ENCODE measurements around the gene RNPEPL1. TPM values are rescaled to one million over a fixed set of nuclear protein-coding genes. Genes with fewer than 3 reads are reported as not detected.

RNPEPL1 gene
- total RNA-seq, 1 experiment from 2014 or later: 31.5 TPM

DNA sequence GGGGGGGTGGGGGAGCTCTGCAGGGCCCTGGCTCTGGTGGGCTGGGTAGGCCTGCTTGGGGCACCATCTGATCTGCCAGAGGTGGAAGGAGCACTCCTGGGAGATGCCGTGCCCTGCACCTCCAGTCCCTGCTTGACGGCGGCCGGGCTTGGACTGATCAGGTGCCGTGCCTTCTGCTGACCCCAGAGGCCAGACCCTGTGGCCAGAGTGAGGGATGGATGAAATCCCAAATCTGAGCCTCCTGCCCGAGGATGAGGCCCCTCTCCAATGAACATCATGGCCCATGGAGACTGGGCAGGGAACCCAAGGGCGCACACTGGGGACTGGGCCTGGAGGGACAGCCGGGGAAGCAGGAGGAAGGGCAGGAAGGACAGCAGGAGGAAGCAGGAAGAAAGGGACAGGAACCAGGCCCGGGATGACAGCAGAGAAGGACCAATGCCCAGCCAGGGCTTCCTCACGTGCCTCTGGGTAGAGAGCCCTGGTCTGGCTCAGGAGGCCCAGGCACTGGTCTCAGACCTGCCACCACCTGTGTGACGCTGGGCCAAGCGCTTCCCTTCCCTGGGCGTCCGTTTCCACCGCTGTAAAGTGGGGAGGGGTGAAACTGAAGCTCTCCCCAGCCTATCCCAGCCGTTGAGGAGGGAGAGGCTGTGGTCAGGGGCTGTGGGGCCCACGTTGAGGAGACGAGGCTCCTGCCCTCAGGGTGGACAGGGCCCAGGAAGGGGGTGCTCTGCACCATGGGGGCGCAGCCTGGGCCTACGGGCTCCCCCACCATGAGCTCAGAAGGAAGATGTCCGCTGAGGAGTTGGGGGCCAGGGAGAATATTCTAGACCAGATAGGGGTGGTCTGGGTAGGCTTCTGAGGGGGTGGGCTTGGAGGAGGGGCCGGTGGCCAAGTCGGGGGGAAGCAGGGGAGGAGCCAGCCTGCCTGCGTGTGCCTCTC is 56.0 kb downstream of the RNPEPL1 start:
- TF ChIP-seq, protein P1, sequence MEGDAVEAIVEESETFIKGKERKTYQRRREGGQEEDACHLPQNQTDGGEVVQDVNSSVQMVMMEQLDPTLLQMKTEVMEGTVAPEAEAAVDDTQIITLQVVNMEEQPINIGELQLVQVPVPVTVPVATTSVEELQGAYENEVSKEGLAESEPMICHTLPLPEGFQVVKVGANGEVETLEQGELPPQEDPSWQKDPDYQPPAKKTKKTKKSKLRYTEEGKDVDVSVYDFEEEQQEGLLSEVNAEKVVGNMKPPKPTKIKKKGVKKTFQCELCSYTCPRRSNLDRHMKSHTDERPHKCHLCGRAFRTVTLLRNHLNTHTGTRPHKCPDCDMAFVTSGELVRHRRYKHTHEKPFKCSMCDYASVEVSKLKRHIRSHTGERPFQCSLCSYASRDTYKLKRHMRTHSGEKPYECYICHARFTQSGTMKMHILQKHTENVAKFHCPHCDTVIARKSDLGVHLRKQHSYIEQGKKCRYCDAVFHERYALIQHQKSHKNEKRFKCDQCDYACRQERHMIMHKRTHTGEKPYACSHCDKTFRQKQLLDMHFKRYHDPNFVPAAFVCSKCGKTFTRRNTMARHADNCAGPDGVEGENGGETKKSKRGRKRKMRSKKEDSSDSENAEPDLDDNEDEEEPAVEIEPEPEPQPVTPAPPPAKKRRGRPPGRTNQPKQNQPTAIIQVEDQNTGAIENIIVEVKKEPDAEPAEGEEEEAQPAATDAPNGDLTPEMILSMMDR (IDR thresholded peaks at IDR 0.05; ENCODE audit: unreplicated experiment): no peak
- no peaks in the 10 kb centered on the region for H3K4me1 Mint-ChIP-seq (ENCODE audit: insufficient read depth, unreplicated experiment)
- H3K36me3 Mint-ChIP-seq (ENCODE audit: insufficient read depth, unreplicated experiment): no peaks in the 10 kb centered on the region
- no peaks in the 10 kb centered on the region for H3K9me3 Mint-ChIP-seq (ENCODE audit: unreplicated experiment)
- no peaks in the 10 kb centered on the region for H3K27me3 Mint-ChIP-seq (ENCODE audit: insufficient read depth, unreplicated experiment)
- DNase-seq (ENCODE audit: unreplicated experiment): no peak
- BruUV-seq (replicated peaks): no TSS peak
- intact Hi-C loops (cut with micrococcal nuclease): no loop called here
- no peak overlapping the region for H3K27ac Mint-ChIP-seq (ENCODE audit: low read depth, unreplicated experiment)
- CTCF ChIA-PET: interaction anchor here (0.6 kb wide), 1 partner anchor 67 kb away, joined by 3 read pairs; no protein-coding TSS in a partner anchor
- no peak overlapping the region for H3K4me3 Mint-ChIP-seq (ENCODE audit: unreplicated experiment)
- POLR2A ChIA-PET: no interaction called here

DNA sequence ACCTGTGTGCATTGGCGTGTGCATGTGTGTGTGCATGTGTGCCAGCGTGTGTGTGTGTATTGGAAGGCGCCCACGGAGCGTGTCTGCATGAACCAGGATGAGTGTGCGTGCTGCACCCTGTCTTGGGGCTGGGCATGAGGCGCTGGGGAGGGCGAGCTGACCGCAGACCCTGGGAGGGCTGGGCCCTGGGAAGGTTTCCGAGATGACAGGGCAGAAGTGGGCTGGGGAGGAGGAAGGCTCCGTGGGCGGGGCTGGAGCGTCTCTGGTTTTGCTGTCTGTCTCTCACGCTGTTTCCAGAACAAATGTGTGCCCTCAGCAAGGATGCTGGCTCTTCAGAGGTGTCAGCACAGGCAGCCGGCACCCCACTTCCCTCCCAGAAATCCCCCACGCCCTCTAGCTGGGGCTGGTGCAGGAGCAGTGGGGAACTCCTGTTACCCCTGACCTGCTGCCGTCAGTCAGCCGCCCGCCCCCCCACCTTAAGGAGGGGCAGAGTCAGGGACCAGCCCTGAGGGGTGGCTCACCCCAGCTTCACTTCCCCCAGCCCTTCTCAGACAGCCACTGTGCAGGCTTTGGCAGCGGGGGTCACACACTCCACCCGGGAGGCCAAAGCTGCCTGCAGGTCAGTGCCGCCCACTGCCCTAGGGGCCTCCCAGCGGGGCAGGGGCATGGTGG is 56.8 kb downstream of the RNPEPL1 start, which contains the start of gene GPR35:
Gene GPR35, plus strand, starts transcription at position 531 of the 672 bp plus-strand sequence. CDS start 4,473 bp downstream, outside the sequence.
- POLR2A ChIA-PET: no interaction called here
- CTCF ChIA-PET: no interaction called here
- no peaks in the 10 kb centered on the region for H3K9me3 Mint-ChIP-seq (ENCODE audit: unreplicated experiment)
- no TSS peak for BruUV-seq (replicated peaks)
- intact Hi-C loops (cut with micrococcal nuclease): no loop called here
- H3K4me3 Mint-ChIP-seq (ENCODE audit: unreplicated experiment): no peak within 1 kb of the TSS
- no peak within 1 kb of the TSS for H3K27ac Mint-ChIP-seq (ENCODE audit: low read depth, unreplicated experiment)
- H3K27me3 Mint-ChIP-seq (ENCODE audit: insufficient read depth, unreplicated experiment): no peaks in the 10 kb centered on the region
- no peaks in the 10 kb centered on the region for H3K4me1 Mint-ChIP-seq (ENCODE audit: insufficient read depth, unreplicated experiment)
- TF ChIP-seq, protein P1 (IDR thresholded peaks at IDR 0.05; ENCODE audit: unreplicated experiment): no peak
- H3K36me3 Mint-ChIP-seq (ENCODE audit: insufficient read depth, unreplicated experiment): no peaks in the 10 kb centered on the region
- no peak for DNase-seq (ENCODE audit: unreplicated experiment)

DNA sequence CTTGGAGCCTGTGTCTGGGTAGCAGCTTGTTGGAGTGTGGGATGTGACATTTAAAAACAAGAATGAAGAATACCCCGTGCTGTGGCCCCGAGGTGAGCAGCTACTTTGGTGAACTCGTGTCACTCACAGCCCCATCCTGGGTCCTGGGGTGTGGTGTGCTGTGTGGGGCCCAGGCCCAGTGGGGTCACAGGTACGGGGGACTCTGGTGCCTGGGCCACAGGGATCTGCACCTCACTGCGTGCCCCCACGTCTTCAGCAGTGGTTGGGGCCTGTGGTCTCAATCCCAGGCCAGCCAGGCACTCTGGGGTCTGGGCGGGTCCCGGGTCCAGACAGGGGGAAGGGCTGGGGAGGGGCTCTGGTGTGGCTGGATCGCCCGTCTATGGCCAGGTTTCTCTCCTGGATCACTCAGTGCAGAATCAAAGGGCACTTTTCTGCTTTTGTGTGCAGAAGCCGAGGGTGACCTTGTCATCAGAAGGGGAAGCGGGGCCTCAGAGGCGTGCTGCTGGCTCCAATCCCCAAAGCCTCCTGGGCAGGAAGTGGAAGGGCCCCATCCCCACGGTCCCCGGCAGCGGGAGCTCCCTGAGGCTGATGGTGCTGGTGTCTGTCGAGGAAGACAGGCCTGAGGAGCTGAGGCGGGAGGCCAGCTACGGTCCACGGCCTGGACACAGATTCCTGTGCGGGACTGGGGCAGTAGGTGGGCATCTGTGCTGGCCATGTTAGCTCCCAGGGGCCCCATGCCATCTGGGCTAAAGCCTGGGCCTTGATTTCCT is 58.4 kb downstream of the RNPEPL1 start:
- no peaks in the 10 kb centered on the region for H3K27me3 Mint-ChIP-seq (ENCODE audit: insufficient read depth, unreplicated experiment)
- TF ChIP-seq, protein P1 (IDR thresholded peaks at IDR 0.05; ENCODE audit: unreplicated experiment): no peak
- H3K36me3 Mint-ChIP-seq (ENCODE audit: insufficient read depth, unreplicated experiment): no peaks in the 10 kb centered on the region
- no peak overlapping the region for H3K27ac Mint-ChIP-seq (ENCODE audit: low read depth, unreplicated experiment)
- H3K4me3 Mint-ChIP-seq (ENCODE audit: unreplicated experiment): no peak overlapping the region
- ChIA-PET POLR2A (no interaction called here), CTCF (interaction anchor here (0.6 kb wide), 1 partner anchor 200 kb away, joined by 7 read pairs; no protein-coding TSS in a partner anchor)
- H3K4me1 Mint-ChIP-seq (ENCODE audit: insufficient read depth, unreplicated experiment): no peaks in the 10 kb centered on the region
- no peaks in the 10 kb centered on the region for H3K9me3 Mint-ChIP-seq (ENCODE audit: unreplicated experiment)
- no peak for DNase-seq (ENCODE audit: unreplicated experiment)
- no TSS peak for BruUV-seq (replicated peaks)
- intact Hi-C loops (cut with micrococcal nuclease): no loop called here
